IPS-NIHi11 (cell line): ENCODE measurements around the gene CKMT1B.
"Not testable (repeated sequence)": the region's sequence is repeated elsewhere in the genome, so short reads cannot be mapped to it uniquely, and the experiment has no call there.

ENCODE experiments used
- DNase-seq: peaks from one replicate; pipeline ENCODE4 v3.0.0; 2012; ENCODE audit warnings: mixed read lengths, low spot score

The CKMT1B gene

DNA sequence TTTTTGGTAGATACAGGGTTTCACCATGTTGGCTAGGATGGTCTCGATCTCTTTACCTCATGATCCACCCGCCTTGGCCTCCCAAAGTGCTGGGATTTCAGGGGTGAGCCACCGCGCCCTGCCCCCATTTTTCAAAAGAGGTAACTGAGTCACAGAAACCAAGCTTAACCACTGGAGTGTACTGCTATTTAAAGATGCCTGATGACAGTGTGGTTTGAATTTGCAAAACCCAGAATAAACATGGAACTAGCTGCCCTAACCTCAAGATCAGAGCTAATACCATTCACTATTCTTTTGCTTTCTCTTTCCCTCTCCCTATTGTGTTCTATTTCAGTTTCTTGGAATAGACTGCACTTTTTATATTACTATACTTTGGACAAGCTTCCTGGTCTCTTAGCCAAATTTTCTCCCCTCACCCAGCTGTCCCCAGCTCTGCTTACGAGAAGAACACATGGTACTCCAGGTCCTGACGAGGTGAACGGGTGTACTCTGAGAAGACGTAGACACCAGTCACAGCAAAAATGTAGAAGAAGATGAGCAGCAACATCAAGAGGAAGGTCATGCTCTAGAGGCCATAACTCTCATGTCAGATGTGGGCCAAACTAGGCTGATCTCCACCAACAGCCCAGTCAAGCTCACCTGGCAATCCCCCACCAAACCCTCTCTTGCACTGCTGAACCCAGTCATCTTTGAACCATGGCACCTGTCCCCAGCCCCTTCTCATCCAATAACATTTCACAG is 44.8 kb downstream of the CKMT1B start:
- not testable (repeated sequence) for DNase-seq
